GM10266 (cell line): ENCODE results near the gene FOSB.

ENCODE experiments used
- DNase-seq: peaks from one replicate; pipeline ENCODE4 v3.0.0; 2012; ENCODE audit errors: extremely low spot score
- TF ChIP-seq, protein P1 (sequence below): IDR thresholded peaks from 2 replicates; pipeline ENCODE4 v1.5.1; 2012; ENCODE audit warnings: mild to moderate bottlenecking, low read depth; ENCODE audit not compliant: control insufficient read depth, insufficient read depth; ENCODE audit errors: missing control alignments

Gene FOSB

DNA sequence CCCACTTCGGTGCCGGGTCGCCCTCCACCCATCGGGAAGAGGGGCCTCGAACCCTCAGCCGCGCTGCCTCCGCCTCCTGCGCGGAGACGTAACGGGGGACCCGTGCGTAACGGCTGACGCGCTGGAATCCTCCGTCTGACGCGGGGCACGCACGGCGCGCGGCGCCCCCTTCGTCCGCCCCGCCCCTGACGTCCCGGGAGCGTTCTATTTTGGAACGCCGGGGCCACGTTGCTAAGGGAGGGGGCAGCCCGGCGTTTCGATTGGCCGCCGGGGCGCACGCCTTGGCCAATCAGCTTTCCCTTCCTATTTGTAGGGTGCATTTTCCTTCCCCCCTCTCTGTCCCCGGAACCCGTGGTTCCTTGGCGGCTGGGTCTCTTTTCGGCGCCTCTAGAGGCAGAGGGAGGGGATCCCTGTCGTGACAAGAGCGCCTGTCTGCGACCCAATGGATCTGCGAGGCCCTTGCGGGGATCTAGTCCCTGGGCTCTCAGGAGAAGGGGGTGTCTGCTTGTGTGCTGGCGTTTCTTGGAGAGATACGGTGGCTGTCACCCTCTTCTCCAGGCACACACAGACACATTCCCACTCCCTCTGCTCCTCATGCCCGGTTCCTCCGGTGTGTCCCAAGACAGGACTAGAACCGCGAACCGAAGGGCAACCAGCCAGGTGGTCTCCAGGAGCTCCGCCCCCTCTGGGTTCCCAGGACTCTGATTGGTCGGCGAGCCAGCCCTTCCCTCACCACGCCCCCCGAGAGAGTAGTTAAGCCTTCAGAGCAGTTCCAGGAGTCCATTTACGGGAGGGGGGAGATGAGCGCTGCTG lies 1.5 kb downstream of the FOSB start:
- TF ChIP-seq, protein P1, sequence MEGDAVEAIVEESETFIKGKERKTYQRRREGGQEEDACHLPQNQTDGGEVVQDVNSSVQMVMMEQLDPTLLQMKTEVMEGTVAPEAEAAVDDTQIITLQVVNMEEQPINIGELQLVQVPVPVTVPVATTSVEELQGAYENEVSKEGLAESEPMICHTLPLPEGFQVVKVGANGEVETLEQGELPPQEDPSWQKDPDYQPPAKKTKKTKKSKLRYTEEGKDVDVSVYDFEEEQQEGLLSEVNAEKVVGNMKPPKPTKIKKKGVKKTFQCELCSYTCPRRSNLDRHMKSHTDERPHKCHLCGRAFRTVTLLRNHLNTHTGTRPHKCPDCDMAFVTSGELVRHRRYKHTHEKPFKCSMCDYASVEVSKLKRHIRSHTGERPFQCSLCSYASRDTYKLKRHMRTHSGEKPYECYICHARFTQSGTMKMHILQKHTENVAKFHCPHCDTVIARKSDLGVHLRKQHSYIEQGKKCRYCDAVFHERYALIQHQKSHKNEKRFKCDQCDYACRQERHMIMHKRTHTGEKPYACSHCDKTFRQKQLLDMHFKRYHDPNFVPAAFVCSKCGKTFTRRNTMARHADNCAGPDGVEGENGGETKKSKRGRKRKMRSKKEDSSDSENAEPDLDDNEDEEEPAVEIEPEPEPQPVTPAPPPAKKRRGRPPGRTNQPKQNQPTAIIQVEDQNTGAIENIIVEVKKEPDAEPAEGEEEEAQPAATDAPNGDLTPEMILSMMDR, result no peak
- DNase-seq, result peak; percentile 97

DNA sequence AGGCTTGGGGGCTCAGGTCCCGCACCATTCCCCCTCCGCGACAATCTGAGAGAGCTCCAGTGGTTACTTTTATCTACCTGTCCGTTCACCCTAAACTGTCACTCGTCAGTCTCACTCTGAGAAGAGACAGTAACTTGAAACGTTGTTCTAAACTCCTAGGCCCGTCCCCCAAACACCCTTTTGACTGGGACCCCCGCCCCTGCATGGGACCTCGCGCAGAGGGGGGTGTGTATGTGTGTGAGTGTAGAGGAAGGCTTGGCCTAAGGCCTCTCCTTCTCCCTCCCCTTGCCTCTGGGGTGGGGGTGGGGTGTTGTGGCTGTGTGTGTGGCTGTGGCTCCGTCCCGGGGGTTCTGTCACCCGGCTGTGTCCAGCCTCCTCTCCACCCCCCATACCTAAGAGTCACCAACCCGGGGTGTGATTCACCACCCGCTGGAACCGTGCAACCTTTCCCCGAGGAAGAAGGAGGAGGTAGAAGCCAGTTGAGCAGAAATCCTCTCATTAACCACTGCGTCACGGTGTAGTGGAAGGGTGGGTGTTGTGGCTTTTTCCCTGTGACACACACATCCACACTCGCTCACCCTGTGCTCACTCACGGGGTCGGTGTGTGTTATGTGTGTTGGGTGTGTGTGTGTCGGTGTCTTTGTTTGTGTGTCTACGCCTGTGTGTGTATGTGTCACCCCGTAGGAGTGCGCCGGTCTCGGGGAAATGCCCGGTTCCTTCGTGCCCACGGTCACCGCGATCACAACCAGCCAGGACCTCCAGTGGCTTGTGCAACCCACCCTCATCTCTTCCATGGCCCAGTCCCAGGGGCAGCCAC lies 2.4 kb downstream of the FOSB start:
- TF ChIP-seq, protein P1, result no peak
- DNase-seq, result no peak

DNA sequence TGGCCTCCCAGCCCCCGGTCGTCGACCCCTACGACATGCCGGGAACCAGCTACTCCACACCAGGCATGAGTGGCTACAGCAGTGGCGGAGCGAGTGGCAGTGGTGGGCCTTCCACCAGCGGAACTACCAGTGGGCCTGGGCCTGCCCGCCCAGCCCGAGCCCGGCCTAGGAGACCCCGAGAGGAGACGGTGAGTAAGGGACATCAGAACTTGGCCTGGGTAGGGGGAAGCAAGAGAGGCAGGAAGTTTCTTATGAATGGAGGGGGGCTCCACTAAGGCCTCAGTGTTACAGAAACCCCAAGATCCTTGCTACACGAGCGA lies 2.9 kb downstream of the FOSB start:
- TF ChIP-seq, protein P1, result no peak
- no peak for DNase-seq

DNA sequence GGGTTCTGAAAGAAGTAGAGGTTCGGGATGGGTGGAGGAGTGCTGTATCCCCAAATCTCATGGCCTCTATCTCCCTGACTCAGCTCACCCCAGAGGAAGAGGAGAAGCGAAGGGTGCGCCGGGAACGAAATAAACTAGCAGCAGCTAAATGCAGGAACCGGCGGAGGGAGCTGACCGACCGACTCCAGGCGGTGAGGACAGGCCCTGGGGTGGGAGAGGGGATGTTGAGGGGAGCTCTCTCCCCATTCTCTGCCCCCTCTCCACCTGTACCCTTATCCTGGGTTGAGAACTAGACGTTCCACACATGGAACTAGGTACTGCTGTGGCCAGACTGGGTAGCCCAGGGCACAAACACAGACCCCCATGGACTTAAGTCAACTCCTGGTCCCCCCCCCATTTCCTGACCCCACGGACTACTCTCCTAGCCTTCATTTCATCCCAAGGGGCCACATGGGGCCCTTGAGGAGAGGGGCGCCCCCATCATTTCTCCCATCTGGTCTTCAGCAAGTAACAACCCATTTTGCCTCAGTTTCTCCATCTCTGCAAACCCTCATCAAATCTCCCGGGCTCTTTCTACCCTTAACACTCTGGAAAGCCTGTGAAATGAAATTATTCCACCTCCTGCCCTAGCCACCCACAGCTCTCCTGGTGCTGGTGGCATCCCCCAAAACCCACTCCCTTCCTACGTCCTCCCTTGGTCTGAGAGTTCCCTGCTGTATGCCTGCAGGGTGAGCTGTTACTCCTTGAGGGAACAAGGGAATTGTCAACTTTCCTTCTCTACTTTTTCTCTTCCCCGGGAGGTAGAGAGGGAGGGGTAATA lies 3.5 kb downstream of the FOSB start:
- TF ChIP-seq, protein P1, result no peak

DNA sequence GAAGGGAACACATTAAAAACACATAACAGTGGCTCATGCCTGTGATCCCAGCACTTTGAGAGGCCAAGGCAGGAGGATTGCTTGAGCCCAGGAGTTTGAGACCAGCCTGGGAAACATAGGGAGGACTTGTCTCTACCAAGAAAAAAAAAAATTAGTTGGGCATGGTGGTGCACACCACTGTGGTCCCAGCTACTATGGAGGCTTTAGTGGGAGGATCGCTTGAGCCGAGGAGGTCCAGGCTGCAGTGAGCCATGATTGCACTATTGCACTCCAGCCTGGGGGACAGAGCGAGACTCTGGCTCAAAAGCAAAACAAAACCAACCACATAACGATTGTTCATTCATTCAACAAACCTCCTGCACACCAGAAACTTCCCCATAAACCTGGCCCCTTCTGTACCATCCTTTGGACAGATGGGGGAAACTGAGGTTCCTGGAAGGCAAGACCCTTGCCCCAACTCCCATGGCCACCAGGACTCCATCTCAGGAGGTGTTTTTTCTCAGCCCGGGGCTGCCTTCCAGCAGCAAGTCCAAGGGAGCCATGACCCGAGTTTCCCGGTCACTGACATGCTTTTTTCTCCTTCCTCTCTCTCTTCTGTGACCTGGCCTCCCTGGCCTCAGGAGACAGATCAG lies 4.3 kb downstream of the FOSB start:
- TF ChIP-seq, protein P1, result no peak
- DNase-seq, result no peak

More for the DNA sequence above, 3.5 kb downstream of the FOSB start:
- DNase-seq, result no peak

DNA sequence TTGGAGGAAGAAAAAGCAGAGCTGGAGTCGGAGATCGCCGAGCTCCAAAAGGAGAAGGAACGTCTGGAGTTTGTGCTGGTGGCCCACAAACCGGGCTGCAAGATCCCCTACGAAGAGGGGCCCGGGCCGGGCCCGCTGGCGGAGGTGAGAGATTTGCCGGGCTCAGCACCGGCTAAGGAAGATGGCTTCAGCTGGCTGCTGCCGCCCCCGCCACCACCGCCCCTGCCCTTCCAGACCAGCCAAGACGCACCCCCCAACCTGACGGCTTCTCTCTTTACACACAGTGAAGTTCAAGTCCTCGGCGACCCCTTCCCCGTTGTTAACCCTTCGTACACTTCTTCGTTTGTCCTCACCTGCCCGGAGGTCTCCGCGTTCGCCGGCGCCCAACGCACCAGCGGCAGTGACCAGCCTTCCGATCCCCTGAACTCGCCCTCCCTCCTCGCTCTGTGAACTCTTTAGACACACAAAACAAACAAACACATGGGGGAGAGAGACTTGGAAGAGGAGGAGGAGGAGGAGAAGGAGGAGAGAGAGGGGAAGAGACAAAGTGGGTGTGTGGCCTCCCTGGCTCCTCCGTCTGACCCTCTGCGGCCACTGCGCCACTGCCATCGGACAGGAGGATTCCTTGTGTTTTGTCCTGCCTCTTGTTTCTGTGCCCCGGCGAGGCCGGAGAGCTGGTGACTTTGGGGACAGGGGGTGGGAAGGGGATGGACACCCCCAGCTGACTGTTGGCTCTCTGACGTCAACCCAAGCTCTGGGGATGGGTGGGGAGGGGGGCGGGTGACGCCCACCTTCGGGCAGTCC lies 5.0 kb downstream of the FOSB start:
- TF ChIP-seq, protein P1, result no peak
- no peak for DNase-seq
